ENCODE results near the gene BARHL1. TPM values are rescaled to one million over a fixed set of nuclear protein-coding genes. Genes with fewer than 3 reads are reported as not detected.

BARHL1 gene
- total and polyA plus RNA-seq, 4 donors: not detected

DNA sequence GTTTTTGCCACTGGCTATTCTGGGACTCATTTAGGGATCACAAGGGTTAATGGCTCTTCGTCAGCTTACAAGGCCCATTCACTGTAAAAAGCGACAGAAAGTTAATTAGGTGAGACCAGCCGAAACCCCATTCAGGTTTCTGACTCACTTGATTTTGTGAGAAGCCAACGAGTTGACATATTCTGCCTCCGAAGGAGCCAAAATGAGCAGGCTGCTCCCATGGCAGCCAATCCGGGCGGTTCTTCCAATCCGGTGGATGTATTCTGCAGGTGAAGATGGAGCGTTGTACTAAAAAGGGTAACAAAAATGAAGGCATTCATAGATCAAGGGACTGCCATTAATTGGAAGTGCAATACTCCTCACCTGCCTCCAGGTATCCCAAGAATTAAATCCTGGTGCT lies 47.7 kb downstream of the BARHL1 start:
- Histone ChIP-seq H3K9me3 (ENCODE audit: control insufficient read depth in 4 of 4, insufficient read depth in 3 of 4, low read length in 3 of 4) (no peaks in the 10 kb centered on the region), H3K9ac (ENCODE audit: insufficient read depth in 1 of 2, low read length in 2 of 2) (no peak overlapping the region), H3K27ac (ENCODE audit: low read depth in 1 of 2, low read length in 1 of 2) (no peak overlapping the region), H3K36me3 (ENCODE audit: control insufficient read depth in 4 of 4, insufficient read depth in 4 of 4, low read length in 4 of 4) (peaks cover 9 to 39% (median 27%) of the 10 kb centered on the region in 4 donors), H3K27me3 (ENCODE audit: control insufficient read depth in 3 of 3, insufficient read depth in 3 of 3, low read length in 2 of 3) (no peaks in the 10 kb centered on the region), H3K4me1 (ENCODE audit: control insufficient read depth in 5 of 5, insufficient read depth in 5 of 5, low read length in 5 of 5) (no peaks in the 10 kb centered on the region), H3K4me3 (no peak overlapping the region)
- ATAC-seq (ENCODE audit: insufficient read depth, low FRiP score): no peak
- TF ChIP-seq, protein P1, sequence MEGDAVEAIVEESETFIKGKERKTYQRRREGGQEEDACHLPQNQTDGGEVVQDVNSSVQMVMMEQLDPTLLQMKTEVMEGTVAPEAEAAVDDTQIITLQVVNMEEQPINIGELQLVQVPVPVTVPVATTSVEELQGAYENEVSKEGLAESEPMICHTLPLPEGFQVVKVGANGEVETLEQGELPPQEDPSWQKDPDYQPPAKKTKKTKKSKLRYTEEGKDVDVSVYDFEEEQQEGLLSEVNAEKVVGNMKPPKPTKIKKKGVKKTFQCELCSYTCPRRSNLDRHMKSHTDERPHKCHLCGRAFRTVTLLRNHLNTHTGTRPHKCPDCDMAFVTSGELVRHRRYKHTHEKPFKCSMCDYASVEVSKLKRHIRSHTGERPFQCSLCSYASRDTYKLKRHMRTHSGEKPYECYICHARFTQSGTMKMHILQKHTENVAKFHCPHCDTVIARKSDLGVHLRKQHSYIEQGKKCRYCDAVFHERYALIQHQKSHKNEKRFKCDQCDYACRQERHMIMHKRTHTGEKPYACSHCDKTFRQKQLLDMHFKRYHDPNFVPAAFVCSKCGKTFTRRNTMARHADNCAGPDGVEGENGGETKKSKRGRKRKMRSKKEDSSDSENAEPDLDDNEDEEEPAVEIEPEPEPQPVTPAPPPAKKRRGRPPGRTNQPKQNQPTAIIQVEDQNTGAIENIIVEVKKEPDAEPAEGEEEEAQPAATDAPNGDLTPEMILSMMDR (IDR thresholded peaks at IDR 0.05; ENCODE audit: control extremely low read depth, extremely low read depth): no peak
- DNase-seq: no peak
- 92 to 93% methylated on average over 9 of the region's 9 CpGs for WGBS, 2 donors

DNA sequence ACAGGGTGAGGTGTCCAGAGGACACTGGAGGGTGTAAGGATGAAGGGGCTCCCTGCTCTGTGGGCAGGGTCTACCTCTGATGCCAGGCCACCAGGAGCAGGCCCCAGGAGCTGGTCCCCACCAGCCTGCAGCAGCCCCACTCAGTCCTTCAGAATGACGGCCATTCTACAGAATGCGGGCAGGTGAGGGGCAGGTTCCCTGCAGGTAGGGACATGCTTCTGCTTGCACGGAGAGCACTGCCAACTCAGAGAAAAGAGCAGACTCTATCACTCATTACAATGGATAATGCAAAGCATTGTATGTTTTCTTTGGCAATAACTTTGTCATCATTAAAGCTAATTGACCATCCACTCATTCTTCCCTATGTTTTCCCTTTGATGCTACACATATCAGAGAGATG lies 48.4 kb downstream of the BARHL1 start:
- H3K9ac ChIP-seq (ENCODE audit: insufficient read depth in 1 of 2, low read length in 2 of 2): no peak overlapping the region
- peaks cover 9 to 37% (median 26%) of the 10 kb centered on the region in 4 donors for H3K36me3 ChIP-seq (ENCODE audit: control insufficient read depth in 4 of 4, insufficient read depth in 4 of 4, low read length in 4 of 4)
- H3K4me1 ChIP-seq (ENCODE audit: control insufficient read depth in 5 of 5, insufficient read depth in 5 of 5, low read length in 5 of 5): no peaks in the 10 kb centered on the region
- no peaks in the 10 kb centered on the region for H3K9me3 ChIP-seq (ENCODE audit: control insufficient read depth in 4 of 4, insufficient read depth in 3 of 4, low read length in 3 of 4)
- H3K4me3 ChIP-seq: no peak overlapping the region
- DNase-seq (no peak), ATAC-seq (ENCODE audit: insufficient read depth, low FRiP score) (no peak)
- TF ChIP-seq, protein P1 (IDR thresholded peaks at IDR 0.05; ENCODE audit: control extremely low read depth, extremely low read depth): no peak
- 94 to 98% methylated on average over 3 of the region's 3 CpGs for WGBS, 2 donors
- no peaks in the 10 kb centered on the region for H3K27me3 ChIP-seq (ENCODE audit: control insufficient read depth in 3 of 3, insufficient read depth in 3 of 3, low read length in 2 of 3)
- no peak overlapping the region for H3K27ac ChIP-seq (ENCODE audit: low read depth in 1 of 2, low read length in 1 of 2)

DNA sequence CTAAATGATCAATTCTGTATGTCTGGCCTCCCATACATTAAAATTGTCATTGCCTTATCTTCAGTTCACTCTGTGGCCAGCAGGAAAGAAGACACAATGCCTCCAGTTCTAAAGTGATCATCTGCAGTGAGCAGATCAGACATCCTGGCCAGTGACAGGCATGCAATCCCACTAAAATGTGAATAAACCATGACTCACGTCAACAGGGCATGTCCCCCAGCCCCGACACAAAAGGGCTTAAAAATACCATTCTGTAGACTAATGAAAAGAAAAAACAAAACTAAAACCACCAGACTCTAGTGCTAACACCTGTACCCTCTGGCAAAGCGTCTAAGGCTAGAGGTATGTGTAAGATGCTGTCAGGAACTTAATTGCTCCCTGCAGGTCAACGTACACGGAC lies 48.9 kb downstream of the BARHL1 start:
- no peak for DNase-seq
- H3K36me3 ChIP-seq (ENCODE audit: control insufficient read depth in 4 of 4, insufficient read depth in 4 of 4, low read length in 4 of 4): peaks cover 9 to 37% (median 25%) of the 10 kb centered on the region in 4 donors
- no peaks in the 10 kb centered on the region for H3K9me3 ChIP-seq (ENCODE audit: control insufficient read depth in 4 of 4, insufficient read depth in 3 of 4, low read length in 3 of 4)
- no peak overlapping the region for H3K27ac ChIP-seq (ENCODE audit: low read depth in 1 of 2, low read length in 1 of 2)
- H3K4me1 ChIP-seq (ENCODE audit: control insufficient read depth in 5 of 5, insufficient read depth in 5 of 5, low read length in 5 of 5): no peaks in the 10 kb centered on the region
- no peaks in the 10 kb centered on the region for H3K27me3 ChIP-seq (ENCODE audit: control insufficient read depth in 3 of 3, insufficient read depth in 3 of 3, low read length in 2 of 3)
- 95 to 97% methylated on average over 5 of the region's 5 CpGs for WGBS, 2 donors
- TF ChIP-seq, protein P1 (IDR thresholded peaks at IDR 0.05; ENCODE audit: control extremely low read depth, extremely low read depth): no peak
- no peak overlapping the region for H3K9ac ChIP-seq (ENCODE audit: insufficient read depth in 1 of 2, low read length in 2 of 2)
- ATAC-seq (ENCODE audit: insufficient read depth, low FRiP score): no peak
- H3K4me3 ChIP-seq: no peak overlapping the region

DNA sequence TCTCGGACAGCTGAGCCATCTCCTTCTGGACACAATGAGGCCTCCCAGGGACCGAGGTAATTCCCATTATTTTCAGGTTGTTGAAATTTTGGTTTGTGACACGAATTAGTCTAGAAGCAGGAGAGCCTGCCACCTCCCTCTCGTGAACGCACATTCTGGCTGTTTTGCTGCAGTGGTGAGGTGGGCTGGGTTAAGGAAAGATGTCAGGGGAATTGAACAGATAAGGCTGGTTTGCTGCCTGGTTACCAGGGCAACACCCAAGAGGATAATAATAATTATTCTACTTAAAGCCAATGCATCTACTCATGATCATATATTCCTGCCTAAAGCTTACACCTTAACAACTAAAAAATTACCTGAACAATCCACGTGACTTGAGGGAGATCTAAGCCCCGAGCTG lies 49.3 kb downstream of the BARHL1 start:
- 89 to 96% methylated on average over 7 of the region's 7 CpGs for WGBS, 2 donors
- no peak overlapping the region for H3K27ac ChIP-seq (ENCODE audit: low read depth in 1 of 2, low read length in 1 of 2)
- H3K36me3 ChIP-seq (ENCODE audit: control insufficient read depth in 4 of 4, insufficient read depth in 4 of 4, low read length in 4 of 4): peaks cover 9 to 35% (median 21%) of the 10 kb centered on the region in 4 donors
- TF ChIP-seq, protein P1 (IDR thresholded peaks at IDR 0.05; ENCODE audit: control extremely low read depth, extremely low read depth): no peak
- H3K9ac ChIP-seq (ENCODE audit: insufficient read depth in 1 of 2, low read length in 2 of 2): no peak overlapping the region
- no peak for DNase-seq
- no peak for ATAC-seq (ENCODE audit: insufficient read depth, low FRiP score)
- H3K4me1 ChIP-seq (ENCODE audit: control insufficient read depth in 5 of 5, insufficient read depth in 5 of 5, low read length in 5 of 5): no peaks in the 10 kb centered on the region
- H3K27me3 ChIP-seq (ENCODE audit: control insufficient read depth in 3 of 3, insufficient read depth in 3 of 3, low read length in 2 of 3): no peaks in the 10 kb centered on the region
- H3K4me3 ChIP-seq: no peak overlapping the region
- no peaks in the 10 kb centered on the region for H3K9me3 ChIP-seq (ENCODE audit: control insufficient read depth in 4 of 4, insufficient read depth in 3 of 4, low read length in 3 of 4)
